PC-9 (cell line): ENCODE data around the gene CHIT1. TPM values are rescaled to one million over a fixed set of nuclear protein-coding genes. Genes with fewer than 3 reads are reported as not detected.

Experiments used
- BruUV-seq: library from RNA; stranded (reverse); fragments of 400-500 nt; replicated peaks from 2 replicates; lab custom pipeline; 2021; lab: Mats Ljungman, UMichigan
- CTCF ChIA-PET: fragments of 300-600 bp; sonication (Branson Sonifier 250); formaldehyde crosslinking; loops from one replicate; lab custom pipeline; 2022; ENCODE audit warnings: antibody characterized with exemption; lab: Charles Lee
- POLR2A ChIA-PET: fragments of 300-600 bp; sonication (Branson Sonifier 250); formaldehyde crosslinking; loops from one replicate; lab custom pipeline; 2022; ENCODE audit warnings: antibody characterized with exemption; ENCODE audit not compliant: unreplicated experiment; lab: Charles Lee
- DNase-seq, 2 experiments: peaks; one replicate each; pipeline versions ENCODE4 v3.0.0 to v3.0.0-alpha.2; 2015 to 2022; ENCODE audit warnings: mixed read lengths in 1 of 2
- H2AFZ ChIP-seq: fragments of 200-600 bp; sonication (generic); 2 replicates; pipeline ENCODE4 v1.8.1; 2017; ENCODE audit warnings: antibody characterized with exemption
- H3F3A ChIP-seq: fragments of 200-600 bp; sonication (generic); 2 replicates; pipeline ENCODE4 v1.8.1; 2017; ENCODE audit warnings: antibody characterized with exemption, mild to moderate bottlenecking, low read depth; ENCODE audit not compliant: insufficient read depth
- H3K27ac ChIP-seq: fragments of 200-600 bp; sonication (generic); 2 replicates; pipeline ENCODE4 v1.6.1; 2016; ENCODE audit warnings: mixed run types
- H3K27me3 ChIP-seq: fragments of 200-600 bp; sonication (generic); 2 replicates; pipeline ENCODE4 v1.6.1; 2016; ENCODE audit warnings: low read depth, mixed run types; ENCODE audit not compliant: insufficient read depth
- H3K36me3 ChIP-seq: fragments of 200-600 bp; sonication (generic); 2 replicates; pipeline ENCODE4 v1.6.1; 2016; ENCODE audit warnings: low read depth, mixed run types
- H3K4me1 ChIP-seq: fragments of 200-600 bp; sonication (generic); replicated peaks from 2 replicates; pipeline ENCODE4 v1.6.1; 2016; ENCODE audit warnings: mixed run types; ENCODE audit not compliant: insufficient read depth
- H3K4me2 ChIP-seq: fragments of 200-600 bp; sonication (generic); 2 replicates; pipeline ENCODE4 v1.6.1; 2017; ENCODE audit warnings: mixed run types
- H3K4me3 ChIP-seq: fragments of 200-600 bp; sonication (generic); 2 replicates; pipeline ENCODE4 v1.6.1; 2016; ENCODE audit warnings: mixed run types
- H3K79me2 ChIP-seq: fragments of 200-600 bp; sonication (generic); 2 replicates; pipeline ENCODE4 v1.6.1; 2017; ENCODE audit warnings: low read depth, mixed run types
- H3K9me2 ChIP-seq: fragments of 200-600 bp; sonication (generic); 2 replicates; pipeline ENCODE4 v1.8.1; 2017; ENCODE audit warnings: mild to moderate bottlenecking; ENCODE audit not compliant: insufficient read depth
- H3K9me3 ChIP-seq: fragments of 200-600 bp; sonication (generic); 2 replicates; pipeline ENCODE4 v1.8.1; 2016; ENCODE audit warnings: low read depth; ENCODE audit not compliant: insufficient read depth
- H4K20me1 ChIP-seq: fragments of 200-600 bp; sonication (generic); 2 replicates; pipeline ENCODE4 v1.8.1; 2017; ENCODE audit not compliant: insufficient read depth
- CTCF ChIP-seq: fragments of 200-600 bp; sonication (generic); conservative IDR thresholded peaks from 2 replicates; pipeline ENCODE4 v1.6.1; 2017; ENCODE audit warnings: mixed run types, antibody characterized with exemption, mild to moderate bottlenecking, moderate library complexity
- EZH2 ChIP-seq: fragments of 200-600 bp; sonication (generic); IDR thresholded peaks from 2 replicates; pipeline ENCODE4 v1.8.0; 2017; ENCODE audit warnings: antibody characterized with exemption, low read depth
- intact Hi-C: fragments of 100-400 bp; cut with micrococcal nuclease; formaldehyde crosslinking; loops from one replicate; pipeline ENCODE4 v1.10.0; 2022; ENCODE audit not compliant: unreplicated experiment
- total RNA-seq: library from RNA; stranded (reverse); gene quantifications from 2 replicates; pipeline ENCODE4 v1.2.3, GENCODE V29; 2021

The CHIT1 gene
- total RNA-seq, 1 experiment from 2014 or later: not detected

- Histone ChIP-seq H4K20me1 (no peaks in the 10 kb centered on the region), H3K9me2 (no peaks in the 10 kb centered on the region; the same call in 1 of the 2 replicates), H3K36me3 (no peaks in the 10 kb centered on the region), H3K4me1 (no peaks in the 10 kb centered on the region), H3F3A (no peaks in the 10 kb centered on the region), H3K27me3 (no peaks in the 10 kb centered on the region), H3K9me3 (no peaks in the 10 kb centered on the region), H3K27ac (no peak overlapping the region), H3K79me2 (no peaks in the 10 kb centered on the region), H3K4me2 (no peak overlapping the region), H2AFZ (no peak overlapping the region), H3K4me3 (no peak overlapping the region)
- DNase-seq: no peak
- BruUV-seq: no TSS peak
- ChIA-PET CTCF (interaction anchor here (1.1 kb wide), 1 partner anchor 51 kb away, joined by 3 read pairs; no protein-coding TSS in a partner anchor), POLR2A (no interaction called here)
- no peak for TF ChIP-seq CTCF
- no peak for TF ChIP-seq EZH2
- intact Hi-C loops: no loop called here
Measured at GRCh38 chr1:203276916-203277545, 47.6 kb upstream of the CHIT1 start.

- POLR2A ChIA-PET: no interaction called here
- H3K79me2 ChIP-seq: no peaks in the 10 kb centered on the region
Measured at GRCh38 chr1:203276408-203276807, 46.9 kb upstream of the CHIT1 start.

GRCh38 chr1:203275656-203276272, 46.3 kb upstream of the CHIT1 start:
- DNase-seq: no peak
- Histone ChIP-seq H2AFZ (no peak overlapping the region), H3K27me3 (no peaks in the 10 kb centered on the region), H3K36me3 (no peaks in the 10 kb centered on the region), H3K9me3 (no peaks in the 10 kb centered on the region), H3K4me2 (no peak overlapping the region), H3F3A (no peaks in the 10 kb centered on the region), H3K4me1 (no peaks in the 10 kb centered on the region), H3K79me2 (no peaks in the 10 kb centered on the region), H3K27ac (no peak overlapping the region), H3K4me3 (no peak overlapping the region), H3K9me2 (no peaks in the 10 kb centered on the region; the same call in 1 of the 2 replicates), H4K20me1 (no peaks in the 10 kb centered on the region)
- intact Hi-C loops: no loop called here
- ChIA-PET CTCF (interaction anchor here (0.7 to 0.8 kb wide), 2 partner anchors 60 to 66 kb away, joined by 4 to 8 read pairs; no protein-coding TSS in a partner anchor), POLR2A (interaction anchor here (0.6 kb wide), 2 partner anchors 10 to 243 kb away, joined by 3 read pairs; no protein-coding TSS in a partner anchor)
- no TSS peak for BruUV-seq
- TF ChIP-seq CTCF: no peak
- no peak for TF ChIP-seq EZH2

More at GRCh38 chr1:203276408-203276807, 46.9 kb upstream of the CHIT1 start:
- Histone ChIP-seq H4K20me1 (no peaks in the 10 kb centered on the region), H3K27ac (no peak overlapping the region), H3K4me1 (no peaks in the 10 kb centered on the region), H3K9me3 (no peaks in the 10 kb centered on the region), H3K9me2 (no peaks in the 10 kb centered on the region; the same call in 1 of the 2 replicates), H3K4me3 (no peak overlapping the region), H3F3A (no peaks in the 10 kb centered on the region), H3K4me2 (no peak overlapping the region), H2AFZ (no peak overlapping the region), H3K27me3 (no peaks in the 10 kb centered on the region), H3K36me3 (no peaks in the 10 kb centered on the region)
- no peak for DNase-seq
- CTCF ChIA-PET: no interaction called here
- TF ChIP-seq EZH2 (no peak), CTCF (no peak)
- BruUV-seq: no TSS peak
- intact Hi-C loops: no loop called here
